EL (cell line): ENCODE data around the gene DNAJC28.
"Not testable (repeated sequence)": the region's sequence is repeated elsewhere in the genome, so short reads cannot be mapped to it uniquely, and the experiment has no call there.

Source experiments
- DNase-seq: peaks from one replicate; pipeline ENCODE4 v3.0.0-alpha.2; 2016

DNAJC28 gene, protein sequence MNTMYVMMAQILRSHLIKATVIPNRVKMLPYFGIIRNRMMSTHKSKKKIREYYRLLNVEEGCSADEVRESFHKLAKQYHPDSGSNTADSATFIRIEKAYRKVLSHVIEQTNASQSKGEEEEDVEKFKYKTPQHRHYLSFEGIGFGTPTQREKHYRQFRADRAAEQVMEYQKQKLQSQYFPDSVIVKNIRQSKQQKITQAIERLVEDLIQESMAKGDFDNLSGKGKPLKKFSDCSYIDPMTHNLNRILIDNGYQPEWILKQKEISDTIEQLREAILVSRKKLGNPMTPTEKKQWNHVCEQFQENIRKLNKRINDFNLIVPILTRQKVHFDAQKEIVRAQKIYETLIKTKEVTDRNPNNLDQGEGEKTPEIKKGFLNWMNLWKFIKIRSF

DNA sequence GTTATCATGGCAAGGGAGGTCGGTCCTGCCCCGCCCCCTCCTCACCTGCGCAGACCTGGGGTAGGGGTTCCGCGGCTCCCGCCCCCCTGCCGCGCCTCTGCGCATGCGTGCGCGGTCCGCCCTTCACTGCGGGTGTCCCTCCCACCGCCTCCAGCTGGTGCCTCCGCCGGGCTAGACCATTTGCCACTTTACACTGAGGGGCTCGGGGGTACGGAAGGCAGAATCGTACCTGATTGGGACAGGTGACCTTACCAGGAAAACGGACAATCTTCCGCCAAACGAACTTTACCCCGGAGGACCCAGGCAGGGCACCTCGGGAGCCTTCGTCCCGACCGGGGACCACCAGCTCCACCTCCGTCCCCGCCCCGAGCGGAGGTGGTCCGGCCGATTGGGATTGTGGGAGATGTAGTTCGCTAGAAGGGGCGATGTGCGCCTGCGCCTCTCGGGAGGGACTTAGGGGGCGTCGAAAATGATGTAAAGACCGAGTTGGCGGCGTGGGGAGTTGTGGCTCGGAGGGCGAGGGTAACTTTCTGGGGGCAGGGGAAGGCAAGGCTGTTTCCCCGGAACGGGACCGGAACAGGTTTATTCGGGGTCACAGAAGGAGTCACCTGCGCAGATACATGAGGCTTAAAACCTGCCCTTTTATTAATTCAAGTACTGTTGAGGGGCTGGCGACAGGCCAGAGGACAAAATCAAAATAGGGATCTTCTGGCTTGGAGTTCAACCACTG is at the start of gene DNAJC28:
DNAJC28 (minus strand) TSS at position 344 of the 730 bp plus-strand sequence. CDS start 2,323 bp downstream, outside the sequence.
- peak; percentile 94 for DNase-seq

DNA sequence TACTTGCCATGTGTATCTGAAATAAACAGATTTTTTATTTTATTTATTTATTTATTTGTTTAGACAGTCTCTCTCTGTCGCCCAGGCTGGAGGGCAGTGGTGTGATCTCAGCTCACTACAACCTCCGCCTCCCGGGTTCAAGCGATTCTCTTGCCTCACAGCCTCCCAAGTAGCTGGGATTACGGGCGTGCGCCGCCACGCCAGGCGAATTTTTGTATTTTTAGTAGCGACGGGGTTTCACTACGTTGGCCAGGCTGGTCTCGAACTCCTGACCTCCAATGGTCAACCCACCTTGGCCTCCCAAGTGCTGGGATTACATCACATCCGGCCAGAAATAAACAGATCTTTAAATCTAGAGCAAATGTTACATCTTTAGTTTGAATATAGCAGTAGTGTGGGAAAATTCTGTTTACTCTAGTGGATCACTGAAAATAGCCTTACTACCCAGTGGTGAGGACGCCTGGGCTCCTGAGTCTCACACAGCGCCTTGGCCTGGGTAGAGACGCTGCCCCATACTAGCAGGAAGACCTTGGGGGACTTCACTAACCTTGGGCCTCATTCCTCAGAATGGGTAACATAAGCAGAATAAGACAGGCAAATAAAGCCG is 49.7 kb upstream of the DNAJC28 start:
- DNase-seq: peak; percentile 39

DNA sequence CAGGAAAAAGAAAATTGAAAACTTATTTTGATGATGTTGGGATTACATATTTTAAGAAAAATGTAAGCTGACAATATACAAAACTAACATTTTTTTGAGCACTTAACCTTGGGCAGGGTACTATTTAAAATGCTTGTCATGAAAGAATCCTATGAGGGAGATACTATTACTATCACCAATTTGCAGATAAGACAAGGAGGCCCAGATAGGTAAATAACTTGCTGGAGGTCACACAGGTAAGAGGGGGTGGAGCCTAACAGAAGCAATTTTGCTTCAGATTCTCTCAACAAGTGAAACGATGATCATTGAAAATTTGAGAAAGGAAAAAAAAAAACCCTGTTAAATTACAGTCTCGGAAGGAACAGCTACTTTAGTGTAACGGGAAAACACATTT is 49.2 kb upstream of the DNAJC28 start:
- DNase-seq: no peak

DNA sequence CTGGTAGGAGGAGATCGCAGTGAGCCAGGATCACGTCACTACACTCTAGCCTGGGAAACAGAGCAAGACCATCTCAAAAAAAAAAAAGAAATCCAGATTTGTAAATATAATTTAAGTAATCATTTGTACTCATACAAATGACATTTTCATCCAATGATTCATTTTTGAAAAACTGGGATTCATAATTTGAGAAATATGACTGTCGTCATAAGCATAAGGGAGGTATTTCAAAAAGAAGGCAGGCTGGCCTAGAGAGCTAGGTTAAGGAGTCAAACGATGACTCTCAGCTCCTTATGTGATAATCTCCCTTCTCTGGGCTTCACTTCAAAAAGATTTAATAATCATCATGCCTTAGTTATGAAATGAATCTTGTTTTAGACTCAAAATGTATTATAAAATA is 48.1 kb upstream of the DNAJC28 start:
- peak; percentile 38 for DNase-seq

DNA sequence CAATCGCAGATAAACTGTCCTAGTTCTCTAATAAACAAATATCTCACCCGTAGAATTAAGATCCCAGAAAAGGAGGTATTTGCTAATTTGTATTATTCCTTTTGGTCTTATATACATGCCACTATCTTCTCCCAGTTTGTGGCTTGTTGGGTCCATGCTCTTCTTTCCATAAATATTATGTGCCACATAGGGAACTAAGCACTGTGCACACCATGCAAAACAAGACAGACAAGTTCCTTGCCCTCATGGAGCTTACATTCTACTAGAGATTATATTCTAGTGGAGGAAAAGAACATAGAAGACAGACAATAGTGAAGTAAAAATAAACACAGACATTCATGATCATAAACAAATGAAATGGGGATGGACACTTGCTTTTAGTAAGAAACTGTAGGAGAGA is 45.7 kb upstream of the DNAJC28 start:
- DNase-seq: no peak

DNA sequence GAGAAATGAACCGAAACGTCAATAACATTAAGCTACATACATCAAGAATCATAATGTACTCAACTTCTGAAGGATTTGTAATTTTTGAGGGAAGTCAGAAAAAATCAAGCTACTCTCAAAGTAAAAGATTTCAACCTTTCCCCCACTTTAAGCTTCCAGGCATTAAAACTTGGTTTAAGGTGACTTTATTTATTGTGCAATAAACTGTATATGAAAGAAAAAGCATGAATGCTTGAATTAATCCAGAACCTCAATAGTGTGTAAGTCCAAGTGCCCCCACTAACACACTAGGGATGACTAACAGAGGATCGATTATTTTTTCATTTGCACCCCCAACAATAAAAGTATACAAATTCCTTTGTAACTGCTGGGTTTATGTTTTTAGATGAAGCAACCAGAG is 39.5 kb upstream of the DNAJC28 start:
- no peak for DNase-seq

DNA sequence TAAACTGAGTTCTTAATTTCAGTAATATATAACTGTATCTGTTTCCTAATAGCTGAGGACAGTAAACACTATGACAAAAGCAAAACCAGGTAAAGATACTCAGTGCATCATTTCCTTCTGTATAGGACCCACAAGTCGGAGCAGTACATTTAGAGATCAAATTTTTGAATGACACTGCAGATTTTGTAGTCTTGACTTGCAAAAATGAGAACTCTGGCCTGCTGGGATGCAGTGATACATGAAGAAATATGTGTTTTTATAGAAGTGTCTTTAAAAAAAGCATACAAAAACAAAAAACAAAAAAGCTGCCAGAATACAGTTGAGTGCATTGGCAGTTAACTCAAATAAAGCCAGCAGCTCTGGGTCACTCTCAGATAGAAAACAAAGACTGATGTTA is 31.4 kb upstream of the DNAJC28 start:
- no peak for DNase-seq

DNA sequence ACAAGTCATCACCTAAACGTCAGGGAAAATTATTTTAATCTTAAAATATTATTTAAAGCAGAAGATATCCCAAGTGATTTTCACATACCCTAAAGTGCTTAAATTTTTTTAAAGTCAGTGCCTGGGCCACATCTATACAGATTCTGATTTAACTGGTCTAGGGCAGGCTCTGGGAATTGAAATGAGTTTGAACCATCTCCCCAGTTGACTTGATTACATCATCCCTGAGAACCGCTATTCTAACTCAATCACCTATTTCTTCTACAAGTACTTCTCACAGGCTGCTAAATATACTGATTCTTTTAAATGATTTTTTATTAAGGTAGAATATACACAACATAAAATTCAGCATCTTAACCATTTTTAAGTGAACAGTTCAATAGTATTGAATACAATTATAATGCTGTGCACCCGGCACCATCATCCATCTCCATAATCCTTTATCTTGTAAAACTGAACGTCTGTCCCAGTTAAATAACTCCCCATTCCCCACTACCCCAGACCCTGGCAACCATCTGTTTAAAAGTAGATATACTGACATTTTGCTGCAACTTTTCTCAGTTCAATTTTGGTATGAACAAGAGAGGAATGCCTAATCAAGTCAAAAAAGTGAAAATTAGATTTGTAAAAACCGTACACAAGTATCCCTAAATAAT is 30.9 kb upstream of the DNAJC28 start:
- DNase-seq: no peak

DNA sequence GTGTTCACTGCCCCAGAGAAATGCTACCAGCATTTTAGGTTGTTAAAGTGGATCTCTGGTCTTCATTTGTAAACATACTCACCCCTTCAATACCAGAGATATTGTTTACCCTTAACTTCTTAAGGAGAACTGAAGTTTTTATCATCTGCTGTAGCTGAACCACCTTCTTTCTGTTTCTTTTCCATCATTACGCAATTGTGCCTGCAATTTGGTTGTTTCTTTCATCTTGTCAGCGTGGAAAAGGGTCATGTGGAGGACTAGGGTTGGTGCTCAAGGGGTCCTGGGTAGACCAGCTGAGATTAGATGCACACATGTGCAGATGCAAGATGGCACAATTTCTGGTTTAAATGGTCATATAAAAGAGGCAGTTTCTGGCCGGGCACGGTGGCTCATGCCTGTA is 27.4 kb upstream of the DNAJC28 start:
- no peak for DNase-seq

DNA sequence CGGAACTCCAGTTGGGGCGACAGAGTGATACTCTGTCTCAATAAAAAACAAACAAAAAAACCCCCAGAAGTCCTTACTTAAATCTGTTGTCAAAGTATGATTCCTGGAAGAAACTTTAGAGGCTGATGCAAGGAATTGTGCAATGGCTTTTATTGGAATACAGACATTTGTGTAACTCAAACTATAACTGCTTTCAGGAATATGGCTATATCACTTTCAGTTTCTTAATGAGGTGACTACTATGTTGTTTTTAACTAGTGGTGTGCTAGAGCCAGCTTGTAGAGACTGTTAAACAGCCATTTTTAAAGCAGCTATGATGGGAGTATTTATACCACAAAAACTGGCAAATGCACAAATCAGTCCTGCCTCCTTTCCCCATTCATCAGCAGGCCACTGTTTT is 22.7 kb upstream of the DNAJC28 start:
- DNase-seq: no peak

DNA sequence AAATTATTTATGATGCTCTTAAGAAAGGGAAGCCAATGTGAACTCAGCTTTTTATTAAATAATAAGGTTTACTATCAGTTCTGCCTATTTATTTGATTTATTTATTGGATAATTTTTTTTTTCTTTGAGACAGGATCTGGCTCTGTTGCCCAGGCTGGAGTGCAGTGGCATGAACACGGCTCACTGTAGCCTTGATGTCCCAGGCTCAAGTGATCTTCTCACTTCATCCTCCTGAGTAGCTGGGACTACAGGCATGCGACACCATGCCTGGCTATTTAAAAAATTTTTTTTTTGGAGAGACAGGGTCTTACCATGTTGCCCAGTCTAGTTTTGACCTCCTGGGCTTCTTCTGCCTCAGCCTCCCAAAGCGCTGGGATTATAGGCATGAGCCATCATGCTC is 21.0 kb upstream of the DNAJC28 start:
- DNase-seq: no peak

DNA sequence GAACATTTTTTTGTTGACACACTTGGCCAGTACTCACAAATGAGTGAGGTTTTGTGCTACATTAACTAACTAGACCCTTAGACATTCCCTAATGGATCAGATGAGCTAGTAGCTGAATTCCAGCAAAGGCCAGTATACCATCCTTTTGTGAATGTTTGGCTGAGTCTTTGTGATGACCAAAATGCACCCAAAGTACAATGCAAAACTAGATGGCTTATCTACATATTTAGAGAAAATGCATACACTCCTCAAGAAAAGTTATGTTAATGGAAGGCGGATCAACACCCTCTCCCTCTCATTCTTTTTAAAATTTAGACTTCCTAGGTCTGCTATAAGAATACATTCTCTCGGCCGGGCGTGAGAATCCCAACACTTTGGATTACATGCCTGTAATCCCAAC is 20.1 kb upstream of the DNAJC28 start:
- no peak for DNase-seq

DNA sequence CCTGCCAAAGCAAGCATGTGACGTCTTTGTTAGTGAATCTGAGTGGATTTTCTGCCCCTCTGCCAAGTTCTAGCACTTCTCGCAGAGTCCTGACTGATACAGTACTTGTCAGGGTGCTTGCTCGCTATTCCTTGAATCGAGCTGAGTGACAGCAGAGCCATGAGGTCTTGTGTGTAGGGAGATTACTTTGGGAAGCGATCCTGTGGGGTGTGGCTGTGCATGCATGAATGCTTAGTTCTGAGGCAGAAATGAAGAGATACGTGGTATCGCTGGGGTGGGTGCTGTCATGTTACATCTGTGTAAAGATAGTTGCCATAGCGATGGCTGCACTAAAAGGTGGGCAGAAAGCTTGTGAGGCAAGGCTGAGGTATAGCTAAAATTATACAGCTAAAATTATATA is 19.3 kb upstream of the DNAJC28 start:
- DNase-seq: no peak

DNA sequence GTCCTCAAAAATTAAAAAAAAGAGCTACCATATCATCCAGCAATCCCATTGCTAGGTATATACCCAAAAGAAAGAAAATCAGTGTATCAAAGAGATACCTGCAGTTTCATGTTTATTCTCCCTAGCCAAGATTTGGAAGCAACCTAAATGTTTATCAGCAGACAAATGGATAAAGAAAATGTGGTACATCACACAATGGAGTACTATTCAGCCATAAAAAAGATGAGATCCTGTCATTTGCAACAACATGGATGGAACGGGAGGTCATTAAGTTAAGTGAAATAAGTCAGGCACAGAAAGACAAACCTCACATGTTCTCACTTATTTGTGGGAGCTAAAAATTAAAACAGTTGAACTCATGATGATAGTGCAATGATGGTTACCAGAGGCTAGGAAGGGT is 15.5 kb upstream of the DNAJC28 start:
- not testable (repeated sequence) for DNase-seq

DNA sequence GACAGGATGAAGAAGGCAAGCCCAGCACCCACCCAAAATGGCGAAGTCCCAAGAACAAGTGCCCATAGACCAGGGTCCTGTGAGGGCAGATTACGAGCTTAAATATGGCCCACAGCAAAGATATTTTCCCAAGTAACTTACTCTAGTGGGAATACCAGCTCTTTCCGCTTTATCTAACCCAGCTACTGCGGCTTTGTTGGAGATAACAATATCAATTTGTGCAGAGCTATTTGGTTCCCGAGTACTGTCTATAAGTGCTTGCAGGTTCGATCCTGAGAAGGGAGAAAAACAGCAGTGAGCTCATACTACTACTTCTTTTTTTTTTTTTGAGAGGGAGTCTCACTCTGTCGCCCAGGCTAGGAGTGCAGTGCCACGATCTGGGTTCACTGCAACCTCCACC is 14.3 kb upstream of the DNAJC28 start:
- no peak for DNase-seq

DNA sequence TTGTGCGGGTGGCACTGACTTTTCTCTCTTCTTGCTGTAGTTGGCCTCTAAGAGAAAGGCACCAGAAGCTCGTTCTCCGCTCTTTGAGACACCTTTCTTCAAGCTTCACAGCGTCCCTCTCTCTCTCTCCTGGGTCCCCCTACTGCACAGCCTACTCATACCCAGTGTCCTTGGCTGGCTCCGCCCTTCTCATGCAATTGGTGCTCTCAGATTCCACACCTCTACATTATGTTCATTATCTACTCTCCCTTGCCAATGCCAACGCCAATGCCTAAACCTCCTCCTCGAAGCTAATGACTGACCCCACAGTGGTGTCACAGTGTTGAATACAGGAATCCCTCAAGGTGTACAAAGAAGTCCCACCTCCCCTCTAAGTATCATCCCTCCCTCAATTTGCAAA is 4.8 kb upstream of the DNAJC28 start:
- no peak for DNase-seq

DNA sequence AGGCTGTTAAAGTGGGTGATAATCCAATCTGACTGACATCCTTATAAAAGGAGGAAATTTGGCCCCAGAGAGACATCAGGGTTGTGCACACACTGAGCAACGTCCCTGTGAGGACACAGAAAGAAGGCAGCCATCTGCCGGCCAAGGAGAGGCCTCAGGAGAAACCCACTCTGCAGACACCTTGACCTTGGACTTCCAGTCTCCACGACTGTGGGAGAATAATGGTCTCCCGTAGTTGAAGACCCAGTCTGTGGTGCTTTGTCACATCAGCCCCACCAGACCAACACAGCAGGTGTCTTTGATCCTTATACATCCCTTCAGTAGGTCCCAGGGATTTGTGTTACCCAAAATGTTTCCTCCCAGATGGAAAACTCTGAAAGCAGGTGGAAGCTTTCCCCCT is 4.2 kb upstream of the DNAJC28 start:
- DNase-seq: no peak

DNA sequence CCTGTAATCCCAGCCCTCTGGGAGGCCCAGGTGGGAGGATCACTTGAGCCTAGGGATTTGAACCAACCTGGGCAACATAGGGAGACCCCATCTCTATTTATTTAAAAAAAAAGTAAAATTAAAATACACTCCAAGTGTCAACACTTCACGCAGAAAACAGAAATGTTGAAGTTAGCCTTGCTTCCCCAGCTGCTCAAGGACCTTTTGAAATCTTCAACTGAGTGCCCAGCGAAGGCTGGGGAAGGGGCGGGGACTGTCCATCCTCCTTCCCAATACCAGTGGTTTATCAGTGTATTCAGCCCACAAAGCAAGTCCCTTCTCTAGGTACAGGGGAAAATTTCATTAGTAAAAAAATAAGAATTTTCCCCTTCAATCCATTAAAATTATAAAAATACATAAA is 2.2 kb upstream of the DNAJC28 start:
- DNase-seq: no peak

DNA sequence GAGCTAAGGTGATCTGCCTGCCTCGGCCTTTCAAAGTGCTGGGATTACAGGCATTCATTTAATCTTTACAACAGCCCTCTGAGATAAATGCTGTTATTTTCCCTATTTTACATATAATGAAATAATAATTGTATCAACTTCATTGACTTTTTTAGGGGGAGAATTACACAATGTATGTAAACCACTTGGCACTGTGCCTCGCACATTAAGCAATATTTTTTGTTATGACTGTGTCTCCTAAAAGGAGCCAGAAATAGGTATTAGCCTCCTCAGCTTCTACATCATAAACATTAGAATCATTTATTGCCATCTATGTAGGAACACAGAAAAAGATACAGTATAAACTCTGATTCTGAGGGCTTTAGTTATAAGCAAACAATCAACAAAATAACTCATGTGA is 1.1 kb upstream of the DNAJC28 start:
- peak; percentile 31 for DNase-seq

DNA sequence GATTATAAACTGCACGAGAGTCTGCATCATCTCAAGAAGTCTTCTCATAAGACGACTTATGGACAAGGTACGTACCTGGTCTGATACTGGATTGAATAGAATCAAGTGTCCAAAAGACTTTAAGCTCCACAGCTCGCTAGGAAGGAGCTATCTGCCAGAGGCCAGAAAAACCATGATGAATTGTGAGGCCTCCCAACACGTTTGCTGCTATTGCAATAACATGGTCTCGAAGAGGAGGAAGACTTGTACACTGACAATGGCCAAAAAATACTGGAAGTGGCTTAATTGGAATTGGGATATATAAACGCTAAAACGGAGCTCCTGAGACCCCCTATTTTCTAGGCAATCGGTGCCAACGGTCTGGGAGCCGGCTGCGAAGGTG is 534 bp downstream of the DNAJC28 start:
- no peak for DNase-seq

DNA sequence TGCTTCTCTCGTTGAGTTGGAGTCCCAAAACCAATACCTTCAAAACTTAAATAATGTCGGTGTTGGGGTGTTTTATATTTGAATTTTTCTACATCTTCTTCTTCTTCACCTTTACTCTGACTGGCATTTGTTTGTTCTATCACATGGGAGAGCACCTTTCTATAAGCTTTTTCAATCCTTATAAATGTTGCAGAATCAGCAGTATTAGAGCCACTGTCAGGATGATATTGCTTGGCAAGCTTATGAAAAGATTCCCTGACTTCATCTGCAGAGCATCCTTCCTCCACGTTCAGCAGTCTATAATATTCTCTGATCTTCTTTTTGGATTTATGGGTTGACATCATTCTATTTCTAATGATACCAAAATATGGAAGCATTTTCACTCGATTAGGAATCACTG is 2.6 kb downstream of the DNAJC28 start:
- no peak for DNase-seq

DNA sequence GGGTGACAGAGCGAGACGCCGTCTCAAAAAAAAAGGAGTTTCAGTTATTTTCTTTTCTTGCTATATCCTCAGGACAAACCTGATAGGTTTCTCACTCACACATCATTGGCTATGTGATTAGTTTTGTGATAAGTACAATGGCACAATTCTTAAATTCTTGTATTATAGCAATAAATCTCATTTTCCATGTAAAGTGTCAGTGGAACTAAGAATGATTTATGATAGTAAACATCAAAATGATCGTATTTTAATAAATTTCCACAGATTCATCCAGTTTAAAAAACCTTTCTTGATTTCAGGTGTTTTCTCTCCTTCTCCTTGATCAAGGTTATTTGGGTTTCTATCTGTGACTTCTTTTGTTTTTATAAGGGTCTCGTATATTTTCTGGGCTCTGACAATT is 3.5 kb downstream of the DNAJC28 start:
- DNase-seq: no peak

DNA sequence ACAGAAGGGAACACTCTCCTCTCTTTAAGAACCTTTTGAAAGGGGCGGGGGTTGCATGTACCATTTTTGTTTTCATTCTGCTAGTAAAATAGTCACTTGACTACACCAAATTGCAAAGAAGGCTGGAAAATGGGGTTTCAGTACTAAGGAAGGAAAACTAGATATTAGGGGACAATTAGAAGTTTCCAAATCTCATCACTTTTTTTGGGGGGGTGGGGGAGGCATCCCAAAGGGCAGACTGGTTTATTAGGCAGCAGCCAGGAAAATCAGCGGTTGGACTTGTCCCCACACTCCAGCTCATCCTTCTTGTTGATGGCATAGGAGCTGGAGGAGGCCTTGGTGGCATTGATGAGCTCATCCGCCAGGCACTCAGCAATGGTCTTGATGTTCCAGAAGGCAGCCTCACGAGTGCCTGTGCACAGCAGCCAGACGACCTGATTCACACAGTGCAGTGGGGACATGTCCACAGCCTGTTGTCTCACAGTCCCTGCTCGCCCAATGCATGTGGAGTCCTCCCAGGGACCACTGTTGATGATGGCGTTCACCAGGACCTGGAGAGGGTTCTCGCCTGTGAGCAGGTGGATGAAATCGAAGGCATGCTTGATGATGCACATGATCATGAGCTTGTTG is 10.1 kb downstream of the DNAJC28 start:
- DNase-seq: peak; percentile 40
